ENCODE measurements around the gene NR3C1.
"Not testable (repeated sequence)": the region's sequence is repeated elsewhere in the genome, so short reads cannot be mapped to it uniquely, and the experiment has no call there.

The NR3C1 gene

DNA sequence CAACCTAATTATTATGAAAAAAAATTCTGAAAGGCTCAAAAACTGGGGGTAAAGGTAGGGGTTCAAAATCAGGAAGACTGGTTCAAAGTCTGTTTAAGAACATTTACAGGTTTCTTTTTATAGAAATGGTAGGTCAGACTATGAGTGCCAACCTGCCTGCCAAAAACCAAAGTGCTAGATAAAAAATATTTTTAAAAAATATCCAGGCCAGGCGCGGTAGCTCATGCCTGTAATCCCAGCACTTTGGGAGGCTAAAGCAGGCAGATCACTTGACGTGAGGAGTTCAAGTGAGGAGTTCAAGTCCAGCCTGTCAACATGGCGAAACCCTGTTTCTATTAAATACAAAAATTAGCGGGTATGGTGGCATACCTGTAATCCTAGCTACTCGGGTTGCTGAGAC is 67.0 kb downstream of the NR3C1 start:
- Mint-ChIP-seq H3K27me3 (ENCODE audit: low read depth) (no peaks in the 10 kb centered on the region), H3K36me3 (ENCODE audit: low read depth) (peaks cover 28% of the 10 kb centered on the region), H3K9me3 (peaks cover 6% of the 10 kb centered on the region), H3K27ac (no peak overlapping the region), H3K4me3 (no peak overlapping the region), H3K4me1 (ENCODE audit: low read depth) (peaks cover 6% of the 10 kb centered on the region)
- DNase-seq (ENCODE audit: low spot score), result no peak

DNA sequence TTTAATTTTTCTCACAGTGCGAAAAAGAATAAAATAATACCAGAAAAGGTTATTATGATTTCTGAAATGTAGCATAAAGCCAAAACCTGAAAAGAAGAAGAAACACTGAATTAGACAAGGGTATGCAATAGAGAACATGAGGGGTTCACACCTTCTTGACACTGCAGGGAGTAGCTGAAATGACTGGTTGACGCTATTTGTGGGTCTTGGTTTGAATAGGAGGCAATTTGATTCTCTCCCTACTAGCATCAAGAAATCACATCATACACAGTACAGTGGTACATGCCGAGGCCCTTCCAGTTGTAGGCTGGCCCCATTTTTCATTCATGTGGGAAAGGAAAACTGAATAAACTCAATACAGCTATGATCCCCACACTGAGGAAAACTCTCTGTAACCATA is 68.6 kb downstream of the NR3C1 start:
- H3K9me3 Mint-ChIP-seq, result peaks cover 6% of the 10 kb centered on the region
- peaks cover 5% of the 10 kb centered on the region for H3K4me1 Mint-ChIP-seq (ENCODE audit: low read depth)
- DNase-seq (ENCODE audit: low spot score), result no peak
- H3K4me3 Mint-ChIP-seq, result no peak overlapping the region
- no peak overlapping the region for H3K27ac Mint-ChIP-seq
- H3K27me3 Mint-ChIP-seq (ENCODE audit: low read depth), result no peaks in the 10 kb centered on the region
- peaks cover 25% of the 10 kb centered on the region for H3K36me3 Mint-ChIP-seq (ENCODE audit: low read depth)

DNA sequence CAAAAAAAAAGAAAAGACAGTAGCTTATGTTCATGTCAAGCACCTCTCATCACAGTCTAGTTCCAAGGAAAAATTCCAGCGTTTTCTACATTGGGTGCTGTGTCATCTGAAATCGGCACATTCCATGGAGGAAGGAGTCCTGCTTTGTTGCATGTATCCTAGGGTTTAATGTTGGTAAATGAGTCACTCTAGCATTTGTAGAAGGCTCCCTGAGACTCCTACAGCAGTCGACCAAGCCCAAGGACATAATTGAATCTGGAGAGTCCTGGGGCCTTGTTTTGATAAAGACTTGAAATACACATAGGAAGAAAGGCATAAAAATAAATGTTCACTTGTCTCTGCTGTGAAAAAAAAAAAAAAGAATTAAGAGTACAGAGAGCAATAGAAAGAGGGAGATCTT is 69.1 kb downstream of the NR3C1 start:
- H3K27ac Mint-ChIP-seq; H3K9me3 Mint-ChIP-seq; DNase-seq (ENCODE audit: low spot score); H3K27me3 Mint-ChIP-seq (ENCODE audit: low read depth); H3K4me3 Mint-ChIP-seq; H3K4me1 Mint-ChIP-seq (ENCODE audit: low read depth): not testable (repeated sequence)
- peaks cover 25% of the 10 kb centered on the region for H3K36me3 Mint-ChIP-seq (ENCODE audit: low read depth)

DNA sequence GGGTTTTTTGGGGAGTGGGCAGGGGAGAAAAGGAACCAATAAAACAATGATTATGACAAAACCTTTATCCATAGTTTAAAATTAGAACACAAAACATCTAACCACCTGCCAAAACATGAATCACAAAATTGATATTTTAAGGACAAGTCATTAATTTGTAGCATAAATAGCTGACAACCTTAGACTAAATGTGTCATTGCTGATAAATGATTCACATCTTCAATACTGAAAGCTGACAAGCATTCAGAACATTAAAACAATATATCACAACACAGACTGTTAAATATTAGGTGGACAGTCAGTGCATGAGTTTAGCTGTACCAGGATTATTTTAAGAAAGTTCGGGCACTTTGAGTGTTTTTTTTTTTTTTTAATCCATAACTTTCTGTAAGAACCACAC is 71.5 kb downstream of the NR3C1 start:
- Mint-ChIP-seq H3K4me1 (ENCODE audit: low read depth) (peaks cover 2% of the 10 kb centered on the region), H3K4me3 (no peak overlapping the region), H3K27me3 (ENCODE audit: low read depth) (no peaks in the 10 kb centered on the region), H3K27ac (no peak overlapping the region), H3K36me3 (ENCODE audit: low read depth) (peaks cover 46% of the 10 kb centered on the region), H3K9me3 (peaks cover 25% of the 10 kb centered on the region)
- DNase-seq (ENCODE audit: low spot score), result no peak

DNA sequence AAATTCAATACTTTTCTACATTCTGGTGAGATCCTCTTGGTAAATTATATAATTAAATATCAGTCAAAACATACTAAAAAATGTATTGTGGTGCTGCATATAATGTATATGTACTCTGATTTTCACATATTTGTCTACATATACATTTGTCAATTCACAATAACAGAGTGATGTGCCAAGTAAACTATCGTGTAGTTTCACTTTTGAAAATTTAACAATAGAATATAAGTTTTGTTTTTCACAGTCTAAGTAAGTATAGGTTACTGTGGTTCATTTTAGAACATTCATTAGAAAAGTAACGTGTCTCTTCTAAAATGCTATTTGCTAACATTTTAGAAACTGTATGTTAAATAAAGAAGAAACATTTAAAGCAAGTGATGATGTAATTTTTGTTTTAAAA is 73.6 kb downstream of the NR3C1 start:
- Mint-ChIP-seq H3K4me1 (ENCODE audit: low read depth) (peaks cover 2% of the 10 kb centered on the region), H3K36me3 (ENCODE audit: low read depth) (peaks cover 51% of the 10 kb centered on the region), H3K4me3 (no peak overlapping the region), H3K27me3 (ENCODE audit: low read depth) (no peaks in the 10 kb centered on the region), H3K27ac (no peak overlapping the region), H3K9me3 (peaks cover 27% of the 10 kb centered on the region)
- DNase-seq (ENCODE audit: low spot score), result no peak

DNA sequence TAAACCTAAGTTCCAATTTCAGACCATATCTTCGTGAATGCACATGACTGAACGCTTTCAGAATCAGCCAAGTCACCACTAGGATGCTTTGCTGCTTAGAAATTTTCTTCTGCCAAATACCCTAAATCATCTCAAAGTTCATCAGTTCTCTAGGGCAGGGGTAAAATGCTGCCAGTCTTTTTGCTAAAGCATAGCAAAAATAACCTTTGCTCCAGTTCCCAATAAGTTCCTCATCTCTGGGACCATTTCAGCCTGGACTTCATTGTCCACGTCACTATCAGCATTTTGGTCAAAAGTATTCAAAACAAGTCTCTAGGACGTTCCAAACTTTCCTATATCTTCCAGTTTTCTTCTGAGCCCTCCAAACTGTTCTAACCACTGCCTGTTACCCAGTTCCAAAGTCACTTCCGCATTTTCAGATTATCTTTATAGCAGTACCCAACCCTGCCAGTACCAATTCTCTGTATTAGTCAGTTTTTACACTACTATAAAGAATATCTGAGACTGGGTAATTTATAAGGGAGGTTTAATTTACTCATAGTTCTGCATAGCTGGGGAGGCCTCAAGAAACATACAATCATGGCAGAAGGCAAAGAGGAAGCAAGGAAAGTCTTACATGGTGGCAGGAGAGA is 74.8 kb downstream of the NR3C1 start:
- Mint-ChIP-seq H3K9me3 (peaks cover 27% of the 10 kb centered on the region), H3K36me3 (ENCODE audit: low read depth) (peaks cover 45% of the 10 kb centered on the region), H3K27me3 (ENCODE audit: low read depth) (no peaks in the 10 kb centered on the region), H3K4me1 (ENCODE audit: low read depth) (peaks cover 6% of the 10 kb centered on the region), H3K4me3 (no peak overlapping the region), H3K27ac (no peak overlapping the region)
- no peak for DNase-seq (ENCODE audit: low spot score)

DNA sequence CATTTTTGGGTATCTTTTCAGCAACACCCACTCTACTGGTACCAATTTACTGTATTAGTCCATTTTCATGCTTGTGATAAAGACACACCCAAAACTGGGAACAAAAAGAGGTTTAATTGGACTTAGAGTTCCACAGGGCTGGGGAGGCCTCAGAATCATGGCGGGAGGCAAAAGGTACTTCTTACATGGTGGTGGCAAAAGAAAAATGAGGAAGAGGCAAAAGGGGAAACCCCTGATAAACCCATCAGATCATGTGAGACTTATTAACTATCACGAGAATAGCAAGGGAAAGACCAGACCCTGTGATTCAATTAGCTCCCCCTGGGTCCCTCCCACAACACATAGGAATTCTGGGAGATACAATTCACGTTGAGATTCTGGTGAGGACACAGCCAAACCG is 78.4 kb downstream of the NR3C1 start:
- Mint-ChIP-seq H3K4me1 (ENCODE audit: low read depth) (peaks cover 21% of the 10 kb centered on the region), H3K36me3 (ENCODE audit: low read depth) (peaks cover 44% of the 10 kb centered on the region), H3K9me3 (peaks cover 21% of the 10 kb centered on the region)
- H3K27ac Mint-ChIP-seq; H3K4me3 Mint-ChIP-seq; DNase-seq (ENCODE audit: low spot score); H3K27me3 Mint-ChIP-seq (ENCODE audit: low read depth): not testable (repeated sequence)

DNA sequence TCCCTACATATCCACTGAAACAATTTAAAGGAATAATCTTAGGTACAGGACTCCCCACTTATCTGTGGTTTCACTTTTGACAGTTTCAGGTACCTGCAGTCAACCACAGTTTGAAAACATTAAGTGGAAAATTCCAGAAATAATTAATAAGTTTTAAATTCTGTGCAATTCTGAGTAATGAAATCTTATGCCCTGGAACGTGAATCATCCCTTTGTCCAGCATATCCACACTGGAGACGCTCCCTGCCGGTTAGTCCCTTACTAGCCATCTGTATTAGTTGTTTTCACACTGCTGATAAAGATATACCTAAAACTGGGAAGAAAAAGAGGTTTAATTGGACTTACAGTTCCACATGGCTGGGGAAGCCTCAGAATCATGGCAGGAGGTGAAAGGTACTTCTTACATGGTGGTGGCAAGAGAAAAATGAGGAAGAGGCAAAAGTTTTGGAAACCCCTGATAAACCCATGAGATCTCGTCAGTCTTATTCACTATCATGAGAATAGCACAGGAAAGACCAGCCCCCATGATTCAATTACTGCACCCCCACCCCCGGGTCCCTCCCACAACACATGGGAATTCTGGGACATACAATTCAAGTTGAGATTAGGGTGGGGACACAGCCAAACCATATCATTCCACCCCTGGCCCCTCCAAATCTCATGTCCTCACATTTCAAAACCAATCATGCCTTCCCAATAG is 80.4 kb downstream of the NR3C1 start:
- not testable (repeated sequence) for H3K27ac Mint-ChIP-seq; DNase-seq (ENCODE audit: low spot score); H3K27me3 Mint-ChIP-seq (ENCODE audit: low read depth); H3K4me3 Mint-ChIP-seq
- Mint-ChIP-seq H3K4me1 (ENCODE audit: low read depth) (peaks cover 22% of the 10 kb centered on the region), H3K9me3 (peaks cover 11% of the 10 kb centered on the region), H3K36me3 (ENCODE audit: low read depth) (peaks cover 32% of the 10 kb centered on the region)

DNA sequence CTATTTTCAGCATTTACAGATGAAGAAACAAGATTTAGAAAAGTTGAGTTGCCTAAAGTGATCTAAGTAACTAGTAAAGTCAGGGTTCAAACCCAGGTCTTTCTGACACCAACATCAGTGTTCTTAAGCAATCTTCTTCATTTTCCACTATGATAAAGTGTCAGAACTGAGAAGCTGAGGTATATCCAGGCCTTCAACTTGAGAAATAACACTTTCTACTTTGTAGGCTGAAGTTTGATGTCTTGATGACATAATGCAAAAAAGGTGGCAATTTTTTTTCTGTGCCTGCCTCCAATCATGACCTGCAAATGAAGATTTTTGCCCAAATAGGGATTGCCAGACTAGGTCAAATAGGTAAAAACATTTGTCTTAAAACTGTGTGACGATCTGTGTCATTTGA is 81.3 kb downstream of the NR3C1 start:
- Mint-ChIP-seq H3K4me1 (ENCODE audit: low read depth) (peaks cover 22% of the 10 kb centered on the region), H3K27me3 (ENCODE audit: low read depth) (no peaks in the 10 kb centered on the region), H3K27ac (no peak overlapping the region), H3K9me3 (peaks cover 4% of the 10 kb centered on the region), H3K4me3 (no peak overlapping the region), H3K36me3 (ENCODE audit: low read depth) (peaks cover 23% of the 10 kb centered on the region)
- no peak for DNase-seq (ENCODE audit: low spot score)

DNA sequence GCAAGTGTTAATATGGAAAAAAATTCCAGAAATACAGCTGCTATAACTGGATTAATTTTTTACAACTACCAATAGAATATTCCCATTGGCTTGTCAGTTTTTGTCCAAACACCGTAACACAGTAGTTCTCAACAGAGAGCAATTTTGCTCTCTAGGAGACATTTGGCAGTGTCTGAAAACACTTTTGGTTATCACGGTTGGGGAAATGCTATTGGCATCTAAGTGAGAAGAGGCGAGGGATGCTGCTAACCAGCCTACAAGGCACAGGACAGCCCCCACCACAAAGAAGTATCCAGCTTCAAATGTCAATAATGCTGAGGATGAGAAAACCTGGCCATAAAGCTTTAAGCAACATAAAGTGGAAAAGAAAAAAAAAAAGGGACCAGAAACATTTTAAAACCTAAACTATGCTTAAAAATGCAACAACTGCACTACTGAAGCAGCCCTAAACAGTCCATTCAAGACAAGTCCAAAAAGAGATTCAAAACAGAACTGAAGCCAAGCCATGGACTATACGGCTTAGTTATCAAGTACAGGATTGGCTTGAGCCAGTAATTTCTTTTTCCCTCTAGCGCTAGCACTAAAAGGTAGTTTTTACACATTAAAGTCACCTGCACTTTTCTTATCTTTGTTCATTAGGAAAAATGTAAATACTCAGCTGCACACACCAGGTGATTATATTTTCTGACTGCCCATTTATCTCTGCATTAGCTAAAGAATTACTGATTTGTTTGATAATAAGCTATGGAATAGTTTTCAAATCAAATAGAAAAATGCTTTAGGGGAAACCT is 83.9 kb downstream of the NR3C1 start:
- no peaks in the 10 kb centered on the region for H3K27me3 Mint-ChIP-seq (ENCODE audit: low read depth)
- no peak overlapping the region for H3K27ac Mint-ChIP-seq
- peaks cover 24% of the 10 kb centered on the region for H3K4me1 Mint-ChIP-seq (ENCODE audit: low read depth)
- no peak overlapping the region for H3K4me3 Mint-ChIP-seq
- H3K36me3 Mint-ChIP-seq (ENCODE audit: low read depth), result peaks cover 11% of the 10 kb centered on the region
- H3K9me3 Mint-ChIP-seq, result no peaks in the 10 kb centered on the region
- no peak for DNase-seq (ENCODE audit: low spot score)

DNA sequence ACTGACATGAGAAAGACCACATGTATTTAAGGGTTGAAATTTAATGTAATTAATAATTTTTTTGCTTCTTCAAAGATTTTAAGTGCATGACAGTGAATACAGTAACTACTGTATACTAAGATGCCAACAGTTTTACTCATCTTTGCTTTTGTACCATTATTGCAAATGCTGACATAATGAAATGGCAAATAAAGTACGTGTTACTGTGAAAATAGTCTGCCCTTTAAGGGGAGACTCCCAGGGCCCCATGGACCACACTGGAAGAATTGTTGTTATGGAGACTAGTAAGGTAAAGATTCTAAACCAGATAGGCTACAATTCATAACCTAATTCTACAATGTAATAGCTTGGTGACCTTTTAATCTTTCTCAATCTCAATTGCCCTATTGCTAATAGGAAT is 84.7 kb downstream of the NR3C1 start:
- Mint-ChIP-seq H3K4me1 (ENCODE audit: low read depth) (peaks cover 25% of the 10 kb centered on the region), H3K9me3 (no peaks in the 10 kb centered on the region), H3K27ac (no peak overlapping the region), H3K36me3 (ENCODE audit: low read depth) (peaks cover 17% of the 10 kb centered on the region), H3K27me3 (ENCODE audit: low read depth) (no peaks in the 10 kb centered on the region), H3K4me3 (no peak overlapping the region)
- no peak for DNase-seq (ENCODE audit: low spot score)

DNA sequence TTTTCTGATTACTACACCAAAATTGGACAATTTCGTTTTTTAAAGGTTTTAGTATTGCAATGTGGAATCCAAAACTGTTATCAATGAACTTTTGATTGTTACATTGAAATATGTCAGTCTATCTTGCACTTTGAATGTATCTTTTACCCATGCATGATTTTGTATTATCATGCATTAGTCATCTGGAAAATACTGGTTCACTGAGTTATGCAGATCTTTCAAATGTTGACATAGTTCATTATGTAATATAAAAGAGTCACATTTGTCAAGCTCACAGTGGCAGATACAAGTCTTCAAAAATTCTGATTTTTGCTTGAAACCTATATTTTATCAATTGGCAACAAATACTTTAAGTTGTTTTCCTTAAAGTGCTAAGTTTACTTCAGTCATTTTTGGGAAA is 85.2 kb downstream of the NR3C1 start:
- Mint-ChIP-seq H3K27ac (no peak overlapping the region), H3K9me3 (no peaks in the 10 kb centered on the region), H3K4me1 (ENCODE audit: low read depth) (peaks cover 21% of the 10 kb centered on the region), H3K36me3 (ENCODE audit: low read depth) (peaks cover 20% of the 10 kb centered on the region), H3K4me3 (no peak overlapping the region), H3K27me3 (ENCODE audit: low read depth) (no peaks in the 10 kb centered on the region)
- DNase-seq (ENCODE audit: low spot score), result no peak

DNA sequence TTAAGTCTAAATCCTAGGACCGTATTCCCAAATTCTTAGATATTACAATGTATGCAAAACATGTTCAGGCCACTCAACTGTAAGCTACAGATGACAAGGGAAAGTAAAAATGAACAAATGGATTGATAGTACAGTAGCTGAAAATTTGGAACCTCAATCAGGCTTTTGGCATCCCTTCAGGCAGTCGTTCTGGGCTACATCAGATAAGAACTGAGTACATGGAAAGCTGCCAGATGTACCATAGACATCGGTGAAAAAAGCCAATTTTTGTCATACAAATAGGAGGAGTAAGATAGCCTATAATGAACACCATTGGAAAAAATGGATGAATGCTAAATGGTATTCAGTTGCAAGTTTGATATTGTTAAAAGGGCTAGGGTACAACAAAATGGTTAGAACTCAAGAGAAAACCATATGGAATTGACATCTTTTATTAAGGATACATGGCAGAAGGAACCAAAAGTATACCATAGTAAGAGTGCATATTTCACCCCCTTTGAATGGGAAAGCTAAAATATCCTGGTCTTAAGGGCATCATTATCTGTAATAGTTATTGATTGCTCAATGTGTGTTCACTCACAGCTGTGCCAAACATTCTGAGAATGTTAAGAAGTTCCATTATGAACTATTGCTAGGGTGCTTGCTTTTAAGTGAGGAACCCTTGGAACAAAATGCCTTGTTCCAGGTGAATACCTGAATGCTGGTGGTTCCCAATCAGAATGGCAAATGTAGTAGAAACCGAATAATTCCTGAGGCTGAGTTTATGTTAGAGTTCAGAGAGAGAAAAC is 86.4 kb downstream of the NR3C1 start:
- H3K27me3 Mint-ChIP-seq (ENCODE audit: low read depth), result no peaks in the 10 kb centered on the region
- no peak overlapping the region for H3K4me3 Mint-ChIP-seq
- H3K27ac Mint-ChIP-seq, result no peak overlapping the region
- H3K36me3 Mint-ChIP-seq (ENCODE audit: low read depth), result peaks cover 26% of the 10 kb centered on the region
- peaks cover 11% of the 10 kb centered on the region for H3K4me1 Mint-ChIP-seq (ENCODE audit: low read depth)
- DNase-seq (ENCODE audit: low spot score), result no peak
- H3K9me3 Mint-ChIP-seq, result no peaks in the 10 kb centered on the region

DNA sequence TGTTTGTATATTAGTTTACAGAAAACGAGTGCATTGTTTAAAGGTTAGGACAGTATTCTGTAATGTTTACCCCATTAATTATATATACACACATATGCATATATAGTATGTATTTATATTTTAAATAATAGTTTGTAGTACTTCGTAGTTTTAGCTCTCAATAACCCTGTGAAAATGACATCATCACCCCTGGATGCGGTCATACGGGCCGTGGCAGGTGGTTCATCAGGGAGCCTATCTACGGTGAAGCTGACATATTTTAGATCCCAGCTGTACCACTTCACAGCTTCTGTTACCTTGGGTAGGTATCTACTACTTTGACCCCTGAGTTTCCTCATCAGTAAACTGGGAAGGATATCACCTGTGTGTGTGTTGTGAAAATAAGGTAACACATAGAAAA is 87.1 kb downstream of the NR3C1 start:
- no peak for DNase-seq (ENCODE audit: low spot score)
- H3K4me3 Mint-ChIP-seq, result no peak overlapping the region
- no peak overlapping the region for H3K27ac Mint-ChIP-seq
- H3K9me3 Mint-ChIP-seq, result no peaks in the 10 kb centered on the region
- H3K36me3 Mint-ChIP-seq (ENCODE audit: low read depth), result peaks cover 29% of the 10 kb centered on the region
- peaks cover 11% of the 10 kb centered on the region for H3K4me1 Mint-ChIP-seq (ENCODE audit: low read depth)
- no peaks in the 10 kb centered on the region for H3K27me3 Mint-ChIP-seq (ENCODE audit: low read depth)
